Stimulated activated CD4-positive, alpha-beta T cell treated with anti-CD3 and anti-CD28 coated beads, Interleukin-12 subunit alpha, Interleukin-12 subunit beta, amount 100 ng/mL, for 48 hours (primary cell): Measurements from ENCODE around the gene RABEP2.
"Not testable (repeated sequence)": the region's sequence is repeated elsewhere in the genome, so short reads cannot be mapped to it uniquely, and the experiment has no call there.

Source experiments
- DNase-seq, 3 donors: peaks; one replicate each; pipeline ENCODE4 v3.0.0-alpha.2; 2020; ENCODE audit warnings: low read depth in 2 of 3, low spot score in 1 of 3

Gene RABEP2

GRCh38 chr16:28932339-28933141, 7.5 kb upstream of the RABEP2 start:
- no peak for DNase-seq

GRCh38 chr16:28931801-28932225, 6.8 kb upstream of the RABEP2 start, which contains the start of gene CD19:
TSS of gene CD19 (plus strand) at chr16:28931971. CDS start at chr16:28932001, 30 bp downstream.
- no peak for DNase-seq

GRCh38 chr16:28930652-28931051, 5.6 kb upstream of the RABEP2 start:
- no peak for DNase-seq

DNA sequence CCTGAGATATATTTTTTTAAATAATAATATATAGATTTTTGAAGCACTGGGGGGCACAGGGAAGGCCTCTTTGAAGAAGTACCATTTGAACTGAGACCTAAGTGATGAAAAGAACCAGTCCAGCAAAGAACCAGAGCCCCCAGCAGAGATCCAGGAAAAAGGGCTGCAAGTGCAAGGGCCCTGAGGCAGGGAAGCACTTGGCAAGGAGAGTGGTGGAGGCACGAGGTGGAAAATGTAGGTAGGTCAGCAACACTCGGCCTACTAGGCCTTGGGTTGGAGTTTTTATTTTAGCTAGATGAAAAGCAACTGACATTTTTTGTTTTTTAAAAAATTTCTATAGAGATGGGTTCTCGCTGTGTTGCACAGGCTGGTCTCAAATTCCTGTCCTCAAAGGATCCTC, 5.2 kb upstream of the RABEP2 start:
- no peak for DNase-seq

DNA sequence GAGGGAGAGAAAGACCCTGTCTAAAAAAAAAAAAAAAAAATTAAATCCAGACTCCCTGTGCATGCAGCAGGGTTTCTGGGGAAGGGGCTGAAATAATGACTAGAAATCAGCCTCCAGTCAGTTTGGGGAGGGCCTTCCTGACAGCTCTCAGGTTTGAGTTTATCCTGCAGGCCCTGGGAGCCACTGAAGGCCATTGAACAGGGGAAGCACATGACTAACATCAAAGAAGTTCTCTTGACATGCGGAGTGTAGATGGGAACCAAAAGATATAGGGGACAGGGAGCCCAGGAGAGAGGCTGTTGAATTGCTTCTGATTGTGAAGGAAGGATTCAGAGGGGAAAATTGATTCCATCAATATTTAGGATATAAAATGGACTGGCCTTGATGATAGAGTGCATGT, 2.8 kb upstream of the RABEP2 start:
- DNase-seq, result no peak

DNA sequence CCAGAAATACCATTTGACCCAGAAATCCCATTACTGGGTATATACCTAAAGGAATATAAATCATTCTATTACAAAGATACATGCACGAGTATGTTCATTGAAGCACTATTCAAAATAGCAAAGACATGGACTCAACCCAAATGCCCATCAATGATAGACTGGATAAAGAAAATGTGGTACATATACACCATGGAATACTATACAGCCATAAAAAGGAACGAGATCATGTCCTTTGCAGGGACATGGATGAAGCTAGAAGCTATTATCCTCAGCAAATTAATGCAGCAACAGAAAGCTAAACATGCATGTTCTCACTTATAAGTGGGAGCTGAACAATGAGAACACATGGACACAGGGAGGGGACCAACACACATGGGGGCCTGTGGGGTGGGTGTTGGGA, 1.2 kb upstream of the RABEP2 start:
- DNase-seq, result not testable (repeated sequence)

DNA sequence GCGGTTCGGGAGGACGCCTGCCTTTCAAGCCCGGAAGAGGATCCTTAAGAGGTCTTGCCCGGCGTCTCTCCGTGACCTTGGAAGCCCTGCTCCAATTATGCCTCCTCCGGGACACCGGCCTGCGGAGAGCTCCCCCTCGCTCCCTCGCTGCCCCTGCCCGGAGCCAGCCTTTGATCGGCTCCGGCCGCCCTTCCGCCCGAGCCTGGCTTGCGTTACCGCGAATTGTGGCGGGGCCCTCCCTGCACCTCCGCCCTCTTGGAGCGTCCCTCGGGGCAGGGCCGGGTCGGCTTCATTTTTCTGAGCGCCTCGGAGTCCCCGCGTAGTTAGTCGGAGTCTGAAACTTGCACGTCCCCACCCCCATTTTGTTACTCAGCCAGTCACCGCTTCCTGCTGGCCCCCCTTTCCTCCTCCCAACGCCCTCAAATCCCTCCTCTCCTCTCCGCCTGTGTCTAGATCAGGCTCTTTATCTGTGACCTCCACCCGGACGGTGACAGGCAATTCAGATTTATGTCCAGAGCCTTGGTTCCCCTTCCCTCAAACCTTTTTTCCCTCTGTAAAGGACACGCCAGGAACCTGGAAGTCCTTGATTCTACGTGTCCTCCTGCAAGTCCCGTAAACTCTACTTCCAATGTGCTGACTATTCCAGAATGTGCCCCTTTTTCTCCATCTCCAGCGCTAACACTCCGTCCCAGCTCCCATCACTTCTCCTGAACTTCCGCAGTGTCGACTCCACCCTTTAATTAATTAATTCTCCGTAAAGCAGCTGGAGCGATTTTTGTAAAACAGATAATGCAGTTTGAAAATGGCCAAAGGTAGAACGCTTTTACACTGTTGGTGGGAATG, 569 bp upstream of the RABEP2 start:
- DNase-seq, result peak; percentile 73 to 78 (median 74)

GRCh38 chr16:28924399-28924761, 658 bp downstream of the RABEP2 start:
- no peak for DNase-seq

DNA sequence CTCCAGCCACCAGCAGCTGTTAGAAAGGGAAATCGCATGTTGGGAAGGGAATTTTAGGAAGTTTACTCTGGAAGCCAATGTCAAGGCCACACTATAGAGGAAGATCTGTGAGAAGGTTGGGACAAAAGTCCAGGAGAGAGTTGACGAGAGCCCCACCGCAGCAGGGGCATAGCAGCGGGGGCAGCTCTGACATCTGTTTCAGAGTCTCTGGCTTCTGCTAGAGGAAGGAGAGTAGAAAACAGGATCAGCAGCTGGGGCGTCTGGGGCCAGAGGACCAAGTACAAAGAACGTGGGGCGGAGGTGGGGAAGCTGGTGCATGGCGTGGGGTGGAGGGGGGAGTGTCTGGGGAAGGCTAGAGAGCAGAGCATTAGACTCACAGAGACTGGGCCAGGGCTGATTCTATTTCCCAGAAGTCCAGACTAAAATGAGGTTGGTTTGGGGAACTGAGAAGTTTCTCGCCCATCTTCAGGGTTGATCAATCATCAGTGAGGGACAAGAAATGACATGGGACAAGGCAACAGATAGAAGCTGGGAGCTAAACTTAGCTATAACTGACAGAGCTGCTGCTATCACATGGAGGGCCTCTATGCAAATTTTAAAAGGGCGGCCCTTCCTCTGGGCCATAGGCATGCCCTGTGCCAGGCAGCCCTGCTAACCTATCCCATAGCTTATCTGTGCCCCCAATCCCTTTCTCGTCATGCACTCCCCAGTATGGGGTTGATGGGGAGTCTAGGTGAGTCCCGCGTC, 1.2 kb downstream of the RABEP2 start:
- no peak for DNase-seq

- DNase-seq, result no peak
Observed at GRCh38 chr16:28923231-28923587, 1.8 kb downstream of the RABEP2 start.

- no peak for DNase-seq
Observed at GRCh38 chr16:28918698-28919097, 6.3 kb downstream of the RABEP2 start.

- DNase-seq, result no peak
Observed at GRCh38 chr16:28917095-28917494, 7.9 kb downstream of the RABEP2 start.

- DNase-seq, result no peak
Observed at GRCh38 chr16:28915181-28915580, 9.9 kb downstream of the RABEP2 start.

DNA sequence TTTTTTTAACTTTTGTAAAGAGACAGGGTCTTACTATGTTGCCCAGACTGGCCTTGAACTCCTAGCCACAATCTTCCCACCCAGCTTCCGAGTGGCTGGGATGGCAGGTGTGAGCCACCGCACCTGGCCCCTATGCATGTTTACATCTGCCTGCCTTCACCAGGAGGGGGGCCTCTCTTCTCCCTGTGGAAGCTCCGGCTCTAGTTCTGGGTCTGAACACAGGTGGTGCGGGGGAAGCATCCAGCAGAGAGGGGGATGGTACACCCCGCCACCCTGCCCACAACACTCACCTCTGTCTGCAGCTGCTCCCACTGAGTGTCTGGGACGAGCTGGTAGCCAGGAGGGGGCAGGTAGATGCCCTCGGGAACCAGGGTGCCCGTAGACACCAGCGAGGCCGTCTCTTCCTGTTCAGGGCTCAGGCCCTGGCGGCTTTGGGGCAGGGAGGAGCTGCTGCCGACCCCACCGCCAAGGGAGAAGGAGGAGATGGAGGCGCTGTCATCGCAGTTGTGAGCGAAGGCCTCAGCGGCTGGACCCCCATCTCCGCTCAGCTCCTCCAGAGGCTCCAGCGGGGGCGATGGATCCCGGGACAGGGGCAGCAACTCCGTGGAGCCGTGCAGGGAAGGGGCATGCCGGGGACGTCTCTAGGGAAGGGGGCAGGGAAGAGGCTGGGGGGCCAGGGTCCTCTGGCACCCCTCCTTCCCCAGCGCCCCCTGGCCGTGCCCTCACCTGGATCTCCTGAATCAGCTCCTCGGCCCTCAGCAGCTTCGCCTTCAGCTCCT, 10.9 kb downstream of the RABEP2 start:
- no peak for DNase-seq

- no peak for DNase-seq
Observed at GRCh38 chr16:28912558-28912957, 12.5 kb downstream of the RABEP2 start.

DNA sequence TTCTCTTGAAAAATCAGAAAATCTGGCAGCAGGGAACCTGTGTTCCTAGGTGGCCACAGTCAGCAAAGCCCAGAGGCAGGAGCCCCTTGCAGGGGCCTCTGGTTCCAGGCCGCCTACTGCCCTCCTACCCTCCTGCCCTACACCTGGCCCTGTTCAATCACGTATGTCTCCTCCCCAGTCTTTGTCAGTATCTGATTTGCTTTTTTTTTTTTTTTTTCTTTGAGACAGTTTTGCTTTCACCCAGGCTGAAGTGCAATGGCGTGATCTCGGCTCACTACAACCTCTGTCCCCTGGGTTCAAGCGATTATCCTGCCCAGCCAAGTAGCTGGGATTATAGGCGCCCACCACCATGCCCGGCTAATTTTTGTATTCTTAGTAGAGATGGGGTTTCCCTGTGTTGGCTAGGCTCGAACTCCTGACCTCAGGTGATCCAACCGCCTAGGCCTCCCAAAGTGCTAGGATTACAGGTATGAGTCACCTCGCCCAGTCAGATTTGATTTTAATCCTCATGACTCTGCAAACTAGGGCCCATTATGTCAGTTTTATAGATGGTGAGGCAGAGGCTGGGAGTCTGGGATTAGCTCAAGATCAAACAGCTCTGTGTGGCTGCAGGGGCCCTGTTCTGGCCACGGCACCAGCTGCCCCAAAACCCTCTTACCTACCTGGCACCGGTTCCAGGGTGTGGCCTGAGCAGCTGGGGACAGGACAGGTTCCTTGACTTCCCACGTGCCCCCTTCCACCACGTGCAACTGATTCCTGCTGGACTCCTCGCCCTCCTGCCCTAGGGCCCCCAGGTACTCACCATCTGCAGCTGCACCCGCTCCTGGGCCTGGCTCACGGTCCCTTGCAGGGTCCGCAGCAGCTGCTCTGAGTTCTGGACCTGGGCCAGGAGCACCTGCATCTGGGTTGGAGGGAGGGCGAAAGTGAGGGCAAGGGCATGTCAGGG, 14.7 kb downstream of the RABEP2 start:
- no peak for DNase-seq

DNA sequence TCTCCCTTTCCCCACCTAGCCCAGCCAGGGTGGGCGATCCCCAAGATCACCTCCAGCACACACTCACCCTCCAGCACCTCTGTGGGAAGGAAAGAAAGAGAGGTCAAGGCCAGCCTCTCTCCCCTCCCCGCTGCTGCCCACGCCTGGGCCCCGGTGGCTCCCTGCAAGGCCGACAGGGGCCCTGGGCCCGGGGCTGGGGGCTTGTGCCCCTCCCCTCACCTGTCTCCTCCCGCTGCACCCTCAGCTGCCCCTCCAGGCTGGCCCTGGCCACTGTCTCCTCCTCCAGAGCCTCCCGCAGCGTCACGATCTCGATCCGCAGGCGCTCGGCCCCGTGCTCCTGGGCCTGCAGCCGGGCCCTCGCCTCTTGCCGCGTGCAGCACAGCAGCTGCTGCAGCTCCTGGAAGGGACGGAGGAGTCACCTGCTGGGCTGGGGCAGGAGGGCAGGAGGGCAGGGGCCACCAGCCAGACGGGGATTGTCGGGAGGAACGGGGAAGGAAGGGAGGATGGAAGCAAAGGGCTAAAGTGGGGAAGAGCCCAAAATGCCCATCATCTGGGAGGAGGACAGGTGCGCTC, 19.2 kb downstream of the RABEP2 start:
- DNase-seq, result no peak

DNA sequence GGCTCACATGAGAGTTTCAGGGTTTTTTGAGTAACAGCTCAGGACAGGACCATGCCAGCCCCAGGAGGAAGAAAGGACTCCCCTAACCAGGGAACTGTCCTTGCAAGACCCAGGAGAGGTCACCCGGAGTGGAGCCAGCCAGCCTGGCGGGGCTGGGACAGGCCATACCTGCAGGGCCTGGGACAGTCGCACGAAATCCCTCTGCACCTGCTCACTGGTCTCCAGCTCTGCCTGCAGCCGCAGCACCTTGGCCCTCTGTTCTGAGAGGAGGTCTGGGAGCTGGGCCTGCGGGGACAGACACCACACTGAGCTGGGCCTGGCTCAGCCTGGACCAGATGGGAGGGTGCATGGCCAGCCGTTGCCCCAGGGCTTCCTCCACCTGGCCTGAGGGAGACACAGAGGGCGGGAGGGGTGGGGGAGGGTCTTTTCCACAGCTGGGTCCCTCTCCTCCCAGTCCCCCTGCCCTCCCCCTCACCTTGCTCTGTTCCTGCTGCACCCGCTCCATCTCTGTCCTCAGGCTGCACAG, 19.7 kb downstream of the RABEP2 start:
- DNase-seq, result no peak

GRCh38 chr16:28904828-28905227, 20.2 kb downstream of the RABEP2 start:
- DNase-seq, result no peak
